ENCODE measurements around the gene GRB2. TPM values are rescaled to one million over a fixed set of nuclear protein-coding genes. Genes with fewer than 3 reads are reported as not detected.
"Not testable (repeated sequence)": the region's sequence is repeated elsewhere in the genome, so short reads cannot be mapped to it uniquely, and the experiment has no call there.

The GRB2 gene
- total RNA-seq, 1 donor from 2014 or later, result 59.1 TPM

DNA sequence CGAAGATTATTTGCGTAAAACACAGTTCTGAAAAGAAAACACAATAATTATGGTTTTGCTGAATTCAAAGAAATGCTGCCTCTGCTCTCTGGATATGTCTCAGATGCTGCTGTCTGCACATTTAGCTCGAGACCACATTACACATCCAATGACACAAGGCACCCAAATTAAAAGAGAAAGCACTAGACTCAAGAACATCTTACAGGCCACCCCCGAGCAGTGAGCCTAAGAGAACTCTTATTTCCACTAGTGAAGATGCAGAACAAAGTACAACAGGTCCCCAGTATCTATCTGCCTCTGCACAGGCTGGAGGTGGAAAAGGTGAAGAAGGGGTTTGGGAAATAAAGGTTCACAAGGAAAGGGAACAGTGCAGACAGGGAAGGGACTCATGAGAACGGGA is 33.5 kb downstream of the GRB2 start:
- no peak for DNase-seq (ENCODE audit: extremely low spot score, unreplicated experiment)
- H3K4me3 Mint-ChIP-seq (ENCODE audit: unreplicated experiment), result no peak overlapping the region
- no peak overlapping the region for H3K27ac Mint-ChIP-seq (ENCODE audit: unreplicated experiment)
- H3K27me3 Mint-ChIP-seq (ENCODE audit: unreplicated experiment), result no peaks in the 10 kb centered on the region
- no peaks in the 10 kb centered on the region for H3K9me3 Mint-ChIP-seq (ENCODE audit: unreplicated experiment)
- H3K36me3 Mint-ChIP-seq (ENCODE audit: unreplicated experiment), result peaks cover 3% of the 10 kb centered on the region
- H3K4me1 Mint-ChIP-seq (ENCODE audit: unreplicated experiment), result peaks cover 33% of the 10 kb centered on the region
- TF ChIP-seq, protein P1, sequence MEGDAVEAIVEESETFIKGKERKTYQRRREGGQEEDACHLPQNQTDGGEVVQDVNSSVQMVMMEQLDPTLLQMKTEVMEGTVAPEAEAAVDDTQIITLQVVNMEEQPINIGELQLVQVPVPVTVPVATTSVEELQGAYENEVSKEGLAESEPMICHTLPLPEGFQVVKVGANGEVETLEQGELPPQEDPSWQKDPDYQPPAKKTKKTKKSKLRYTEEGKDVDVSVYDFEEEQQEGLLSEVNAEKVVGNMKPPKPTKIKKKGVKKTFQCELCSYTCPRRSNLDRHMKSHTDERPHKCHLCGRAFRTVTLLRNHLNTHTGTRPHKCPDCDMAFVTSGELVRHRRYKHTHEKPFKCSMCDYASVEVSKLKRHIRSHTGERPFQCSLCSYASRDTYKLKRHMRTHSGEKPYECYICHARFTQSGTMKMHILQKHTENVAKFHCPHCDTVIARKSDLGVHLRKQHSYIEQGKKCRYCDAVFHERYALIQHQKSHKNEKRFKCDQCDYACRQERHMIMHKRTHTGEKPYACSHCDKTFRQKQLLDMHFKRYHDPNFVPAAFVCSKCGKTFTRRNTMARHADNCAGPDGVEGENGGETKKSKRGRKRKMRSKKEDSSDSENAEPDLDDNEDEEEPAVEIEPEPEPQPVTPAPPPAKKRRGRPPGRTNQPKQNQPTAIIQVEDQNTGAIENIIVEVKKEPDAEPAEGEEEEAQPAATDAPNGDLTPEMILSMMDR (IDR thresholded peaks at IDR 0.05), result no peak

DNA sequence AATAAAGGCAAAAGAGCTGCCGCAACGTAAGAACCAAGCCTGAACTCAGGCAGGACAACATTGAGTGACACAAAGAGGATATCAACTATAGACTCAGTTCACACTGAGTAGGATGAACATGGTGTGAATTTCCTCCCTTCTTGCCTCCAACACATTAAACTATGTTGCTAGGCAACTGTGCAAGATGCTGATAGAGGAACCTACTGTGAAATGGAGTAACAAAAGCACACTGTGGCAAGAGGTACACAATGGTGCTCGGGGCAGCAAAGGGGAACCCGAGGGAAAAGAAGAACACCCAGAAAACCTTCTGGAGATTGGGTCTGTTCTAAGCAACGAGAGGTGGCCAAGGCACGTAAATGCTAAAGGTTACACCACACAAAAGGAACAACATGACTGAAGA is 34.1 kb downstream of the GRB2 start:
- no peak overlapping the region for H3K4me3 Mint-ChIP-seq (ENCODE audit: unreplicated experiment)
- TF ChIP-seq, protein P1 (IDR thresholded peaks at IDR 0.05), result no peak
- no peaks in the 10 kb centered on the region for H3K9me3 Mint-ChIP-seq (ENCODE audit: unreplicated experiment)
- peaks cover 3% of the 10 kb centered on the region for H3K36me3 Mint-ChIP-seq (ENCODE audit: unreplicated experiment)
- peaks cover 37% of the 10 kb centered on the region for H3K4me1 Mint-ChIP-seq (ENCODE audit: unreplicated experiment)
- no peaks in the 10 kb centered on the region for H3K27me3 Mint-ChIP-seq (ENCODE audit: unreplicated experiment)
- DNase-seq (ENCODE audit: extremely low spot score, unreplicated experiment), result no peak
- H3K27ac Mint-ChIP-seq (ENCODE audit: unreplicated experiment), result no peak overlapping the region

DNA sequence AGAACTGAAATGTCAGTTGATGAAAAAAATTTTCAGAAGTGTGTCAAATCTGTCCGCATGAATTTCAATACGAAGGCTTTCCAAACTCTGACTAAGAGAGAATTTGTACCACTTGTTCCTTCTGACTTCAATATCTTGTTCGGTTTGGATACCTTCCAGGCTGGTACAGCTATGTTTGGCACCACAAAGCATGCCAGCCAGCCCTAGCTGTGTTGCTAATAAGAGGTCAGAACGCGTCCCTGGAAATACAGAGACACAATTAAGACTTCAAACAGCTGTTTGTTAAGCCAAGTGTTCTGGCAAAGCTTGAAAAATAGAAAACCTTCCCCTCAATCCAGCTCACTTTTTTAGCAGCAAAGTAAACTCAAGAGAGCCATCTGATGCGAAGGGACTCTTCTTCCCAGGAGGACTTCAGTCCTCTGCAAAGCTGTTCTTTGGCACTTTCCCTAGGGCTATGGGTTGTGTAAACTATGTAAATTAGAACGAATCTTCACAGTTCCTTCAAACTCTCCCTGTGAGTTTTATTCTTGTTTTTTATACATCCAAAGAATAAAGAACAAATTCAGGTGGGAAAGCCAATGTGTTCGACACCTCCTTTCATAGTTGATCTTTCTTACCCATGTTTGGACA is 35.1 kb downstream of the GRB2 start:
- H3K9me3 Mint-ChIP-seq (ENCODE audit: unreplicated experiment), result no peaks in the 10 kb centered on the region
- TF ChIP-seq, protein P1 (IDR thresholded peaks at IDR 0.05), result no peak
- no peak overlapping the region for H3K4me3 Mint-ChIP-seq (ENCODE audit: unreplicated experiment)
- peaks cover 3% of the 10 kb centered on the region for H3K36me3 Mint-ChIP-seq (ENCODE audit: unreplicated experiment)
- no peak for DNase-seq (ENCODE audit: extremely low spot score, unreplicated experiment)
- no peak overlapping the region for H3K27ac Mint-ChIP-seq (ENCODE audit: unreplicated experiment)
- H3K4me1 Mint-ChIP-seq (ENCODE audit: unreplicated experiment), result peaks cover 45% of the 10 kb centered on the region
- no peaks in the 10 kb centered on the region for H3K27me3 Mint-ChIP-seq (ENCODE audit: unreplicated experiment)

DNA sequence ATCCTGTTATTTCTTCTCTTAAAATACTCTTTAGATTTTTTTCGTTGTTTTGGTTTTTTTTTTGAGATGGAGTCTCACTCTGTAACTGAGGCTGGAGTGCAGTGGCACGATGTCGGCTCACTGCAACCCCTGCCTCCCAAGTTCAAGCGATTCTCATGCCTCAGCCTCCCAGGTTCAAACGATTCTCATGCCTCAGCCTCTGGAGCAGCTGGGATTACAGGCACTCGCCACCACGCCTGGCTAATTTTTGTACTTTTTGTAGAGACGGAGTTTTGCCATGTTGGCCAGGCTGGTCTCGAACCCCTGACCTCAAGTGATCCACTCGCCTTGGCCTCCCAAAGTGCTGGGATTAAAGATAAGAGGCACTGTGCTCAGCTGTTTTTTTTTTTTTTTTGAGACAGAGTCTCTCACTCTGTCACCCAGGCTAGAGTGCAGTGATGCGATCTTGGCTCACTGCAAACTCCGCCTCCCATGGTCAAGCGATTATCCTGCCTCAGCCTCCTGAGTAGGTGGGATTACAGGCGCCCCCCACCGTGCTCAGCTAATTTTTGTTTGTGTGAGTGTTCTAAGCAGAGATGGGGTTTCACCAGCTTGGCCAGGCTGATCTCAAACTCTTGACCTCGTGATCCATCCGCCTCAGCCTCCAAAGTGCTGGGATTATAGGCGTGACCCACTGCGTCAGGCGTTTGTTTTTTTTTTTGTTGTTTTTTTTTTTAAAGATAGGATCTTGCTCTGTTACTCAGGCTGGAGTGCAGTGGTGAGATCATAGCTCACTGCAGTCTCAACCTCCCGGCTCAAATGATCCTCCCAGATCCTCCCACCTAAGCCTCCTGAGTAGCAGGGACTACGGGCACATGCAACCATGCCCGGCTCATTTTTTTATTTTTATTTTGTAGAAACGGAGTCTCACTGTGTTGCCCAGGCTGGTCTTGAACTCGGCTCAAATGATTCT is 37.4 kb downstream of the GRB2 start:
- not testable (repeated sequence) for H3K27ac Mint-ChIP-seq (ENCODE audit: unreplicated experiment); H3K4me3 Mint-ChIP-seq (ENCODE audit: unreplicated experiment); DNase-seq (ENCODE audit: extremely low spot score, unreplicated experiment); H3K27me3 Mint-ChIP-seq (ENCODE audit: unreplicated experiment); H3K36me3 Mint-ChIP-seq (ENCODE audit: unreplicated experiment); H3K9me3 Mint-ChIP-seq (ENCODE audit: unreplicated experiment)
- H3K4me1 Mint-ChIP-seq (ENCODE audit: unreplicated experiment), result peaks cover 65% of the 10 kb centered on the region

DNA sequence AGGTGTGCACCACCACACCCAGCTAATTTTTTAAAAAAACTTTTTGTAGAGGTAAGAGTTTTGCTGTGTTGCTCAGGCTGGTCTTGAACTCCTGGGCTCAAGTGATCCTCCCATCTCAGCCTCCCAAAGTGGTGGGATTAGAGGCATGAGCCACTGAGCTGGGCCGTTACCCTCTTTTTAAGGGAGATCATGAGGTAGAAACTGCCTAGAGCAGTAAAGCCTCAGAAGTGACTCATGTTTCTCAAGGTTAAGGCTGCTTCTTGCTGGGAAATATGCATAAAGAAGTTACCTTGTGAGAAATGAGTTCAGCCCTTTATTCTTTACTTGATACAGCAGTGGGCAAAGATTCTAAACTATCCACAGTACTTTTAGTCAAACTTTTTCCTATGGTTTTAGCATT is 38.2 kb downstream of the GRB2 start:
- H3K9me3 Mint-ChIP-seq (ENCODE audit: unreplicated experiment), result no peaks in the 10 kb centered on the region
- DNase-seq (ENCODE audit: extremely low spot score, unreplicated experiment), result no peak
- TF ChIP-seq, protein P1 (IDR thresholded peaks at IDR 0.05), result no peak
- H3K27me3 Mint-ChIP-seq (ENCODE audit: unreplicated experiment), result no peaks in the 10 kb centered on the region
- no peak overlapping the region for H3K27ac Mint-ChIP-seq (ENCODE audit: unreplicated experiment)
- H3K4me1 Mint-ChIP-seq (ENCODE audit: unreplicated experiment), result peaks cover 69% of the 10 kb centered on the region
- no peak overlapping the region for H3K4me3 Mint-ChIP-seq (ENCODE audit: unreplicated experiment)
- H3K36me3 Mint-ChIP-seq (ENCODE audit: unreplicated experiment), result no peaks in the 10 kb centered on the region

Measured in osteocyte (in vitro differentiated cells).